Measurements from ENCODE around the gene TYW1B.
"Not testable (repeated sequence)": the region's sequence is repeated elsewhere in the genome, so short reads cannot be mapped to it uniquely, and the experiment has no call there.

Gene TYW1B

DNA sequence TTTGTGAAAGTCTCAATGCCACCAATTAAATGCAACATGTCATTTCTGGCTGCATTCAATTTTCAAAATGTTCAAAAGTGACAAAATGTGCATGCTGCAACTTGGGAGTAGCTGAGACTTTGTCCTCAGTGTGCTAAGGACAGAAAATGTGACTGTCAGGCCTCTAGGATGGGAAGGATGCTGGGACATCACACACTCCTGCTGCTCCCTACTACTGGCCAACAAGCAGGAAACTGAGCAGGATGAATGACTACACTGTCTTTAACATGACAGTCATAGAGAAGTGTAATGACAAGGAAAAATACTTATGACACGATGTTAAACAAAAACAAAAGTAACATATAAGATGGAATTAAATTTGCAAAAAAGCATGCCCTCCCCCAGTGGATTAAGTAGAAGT, 138.7 kb downstream of the TYW1B start:
- not testable (repeated sequence) for H3K27ac ChIP-seq; H3K9me3 ChIP-seq (replicated peaks in 1 of 11); H3K9ac ChIP-seq; H3K4me1 ChIP-seq; H3K27me3 ChIP-seq; H4K20me1 ChIP-seq; H3K4me2 ChIP-seq; H3K4me3 ChIP-seq
- peaks cover 0 to 27% (median 8%) of the 10 kb centered on the region in 11 experiments; a peak in 15 of 22 replicates for H3K36me3 ChIP-seq

DNA sequence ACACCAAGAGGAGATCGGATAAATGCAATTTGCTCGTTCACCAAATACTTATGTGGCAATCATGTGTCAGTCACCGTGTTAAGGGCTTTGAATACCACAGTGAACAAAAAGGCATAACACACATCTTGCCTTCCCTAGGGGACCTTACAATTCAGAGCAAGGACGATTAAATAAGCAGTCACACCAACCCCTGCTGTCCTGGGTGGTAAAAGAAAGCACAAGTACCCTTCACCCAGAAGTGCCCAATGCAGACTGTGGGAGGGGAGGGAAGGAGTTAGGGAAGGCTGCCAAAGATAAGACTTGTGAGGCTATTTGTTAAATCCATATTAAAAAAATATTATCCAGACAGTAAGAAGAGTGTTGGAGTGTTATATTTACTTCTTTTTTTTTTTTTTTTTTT, 146.8 kb downstream of the TYW1B start:
- H3K9me3 ChIP-seq (replicated peaks in 1 of 11); H3K4me3 ChIP-seq; H4K20me1 ChIP-seq; H3K9ac ChIP-seq; H3K27ac ChIP-seq; H3K27me3 ChIP-seq; H3K4me2 ChIP-seq; H3K36me3 ChIP-seq: not testable (repeated sequence)
- peaks cover 0 to 16% (median 5%) of the 10 kb centered on the region in 10 experiments; a peak in 7 of 20 replicates for H3K4me1 ChIP-seq

DNA sequence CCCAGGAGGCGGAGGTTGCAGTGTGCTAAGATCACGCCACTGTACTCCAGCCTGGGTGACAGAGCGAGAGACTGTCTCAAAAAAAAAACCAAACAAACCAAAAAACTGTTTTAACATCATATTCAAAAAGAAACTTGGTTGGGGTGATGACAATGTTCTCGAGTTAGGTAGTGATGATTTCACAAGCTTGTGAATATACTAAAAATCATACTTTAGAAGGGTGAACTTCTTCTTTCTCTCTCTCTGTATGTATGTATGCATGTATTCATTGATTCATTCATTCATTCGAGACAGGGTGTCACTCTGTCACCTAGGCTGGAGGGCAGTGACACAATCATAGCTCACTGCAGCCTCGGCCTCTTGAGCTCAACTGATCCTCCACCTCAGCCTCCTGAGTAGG, 151.1 kb downstream of the TYW1B start:
- not testable (repeated sequence) for H3K27me3 ChIP-seq; H3K27ac ChIP-seq; H3K4me1 ChIP-seq; H3K4me3 ChIP-seq; H3K9me3 ChIP-seq (replicated peaks in 1 of 11); H3K4me2 ChIP-seq; H4K20me1 ChIP-seq; H3K9ac ChIP-seq
- peaks cover 0 to 11% (median 0%) of the 10 kb centered on the region in 11 experiments; a peak in 2 of 22 replicates for H3K36me3 ChIP-seq

DNA sequence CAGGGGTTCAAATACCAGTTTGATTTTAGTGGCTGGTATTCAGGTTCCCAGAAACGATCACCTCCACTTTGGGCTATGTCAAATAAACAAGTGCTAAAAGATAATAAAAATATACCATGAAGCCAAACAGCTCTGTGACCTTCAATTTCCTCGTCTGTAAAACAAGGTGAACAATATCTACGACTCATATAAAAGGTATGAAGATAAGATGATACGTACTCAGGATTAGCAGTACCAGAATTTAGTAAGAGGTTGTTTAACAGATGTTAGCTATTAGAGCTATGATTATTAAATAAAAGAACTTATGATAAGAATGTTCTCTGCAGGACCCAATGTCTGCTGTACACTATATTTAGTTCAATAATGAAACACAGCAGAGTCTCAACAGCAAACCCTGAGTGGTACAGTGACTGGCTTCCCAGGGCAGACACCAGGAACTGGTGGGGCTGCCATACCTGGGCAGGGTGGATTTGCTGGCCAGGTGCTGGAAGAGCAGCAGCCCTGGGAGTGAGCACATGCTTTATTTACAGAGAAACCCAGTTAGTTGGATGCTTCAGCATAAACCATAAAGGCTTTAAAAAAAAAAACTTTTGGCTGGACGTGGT, 151.8 kb downstream of the TYW1B start:
- H3K4me1 ChIP-seq, H3K4me2 ChIP-seq: not testable (repeated sequence)

DNA sequence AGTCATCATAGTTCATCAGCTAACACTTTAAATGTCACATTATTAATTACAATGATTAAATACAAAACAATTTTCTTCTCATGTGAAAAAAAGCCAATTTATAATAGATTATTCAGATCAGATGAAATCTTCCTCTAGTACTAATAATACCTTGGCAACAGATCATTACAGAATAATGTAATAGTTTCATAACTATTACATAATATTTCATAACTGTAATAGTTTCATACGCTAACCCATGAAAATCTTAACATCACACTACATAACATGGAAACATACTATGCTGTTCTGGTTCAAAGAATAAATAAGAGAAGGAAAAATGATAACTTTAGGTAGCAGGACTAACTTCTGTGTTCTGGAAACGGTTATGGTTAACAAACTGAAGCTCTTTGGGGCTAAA, 152.3 kb downstream of the TYW1B start:
- H3K36me3 ChIP-seq: peaks cover 0 to 11% (median 0%) of the 10 kb centered on the region in 11 experiments; a peak in 2 of 22 replicates
- not testable (repeated sequence) for H3K4me3 ChIP-seq; H3K4me1 ChIP-seq; H3K4me2 ChIP-seq; H3K9me3 ChIP-seq (replicated peaks in 1 of 11); H3K27me3 ChIP-seq; H3K9ac ChIP-seq; H4K20me1 ChIP-seq; H3K27ac ChIP-seq

More for the DNA sequence above, 151.8 kb downstream of the TYW1B start:
- not testable (repeated sequence) for H3K9ac ChIP-seq; H3K4me3 ChIP-seq; H3K27me3 ChIP-seq; H3K27ac ChIP-seq; H3K9me3 ChIP-seq (replicated peaks in 1 of 11); H4K20me1 ChIP-seq
- peaks cover 0 to 11% (median 0%) of the 10 kb centered on the region in 11 experiments; a peak in 2 of 22 replicates for H3K36me3 ChIP-seq

DNA sequence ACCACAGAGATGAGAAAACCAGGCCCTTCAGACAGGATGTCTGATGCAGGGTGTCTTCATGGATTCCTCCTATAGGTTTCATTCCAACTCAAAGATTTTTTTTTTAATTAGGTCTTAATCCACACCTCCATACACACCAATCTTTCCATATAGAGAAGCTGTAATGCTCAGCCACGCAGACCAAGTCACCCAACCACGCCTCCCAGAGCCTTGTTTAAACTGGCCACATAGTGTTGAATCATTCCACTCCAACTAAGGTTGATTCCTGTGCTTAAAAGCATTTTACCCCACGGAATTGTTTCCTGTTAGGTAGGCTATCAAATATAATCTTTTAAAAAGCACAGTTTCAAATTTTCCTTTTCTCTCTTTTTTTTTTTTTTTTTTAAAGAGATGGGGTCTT, 153.6 kb downstream of the TYW1B start:
- H4K20me1 ChIP-seq: no peaks in the 10 kb centered on the region
- no peaks in the 10 kb centered on the region for H3K4me1 ChIP-seq
- peaks cover 0 to 7% (median 0%) of the 10 kb centered on the region in 11 experiments; a peak in 2 of 22 replicates for H3K36me3 ChIP-seq
- no peak overlapping the region for H3K4me2 ChIP-seq
- no peaks in the 10 kb centered on the region for H3K9me3 ChIP-seq (replicated peaks in 1 of 11)
- no peaks in the 10 kb centered on the region for H3K27me3 ChIP-seq
- no peak overlapping the region for H3K27ac ChIP-seq
- no peak for TF ChIP-seq Cebpa-rat (IDR thresholded peaks at IDR 0.05)
- no peak overlapping the region for H3K4me3 ChIP-seq
- no peak overlapping the region for H3K9ac ChIP-seq

DNA sequence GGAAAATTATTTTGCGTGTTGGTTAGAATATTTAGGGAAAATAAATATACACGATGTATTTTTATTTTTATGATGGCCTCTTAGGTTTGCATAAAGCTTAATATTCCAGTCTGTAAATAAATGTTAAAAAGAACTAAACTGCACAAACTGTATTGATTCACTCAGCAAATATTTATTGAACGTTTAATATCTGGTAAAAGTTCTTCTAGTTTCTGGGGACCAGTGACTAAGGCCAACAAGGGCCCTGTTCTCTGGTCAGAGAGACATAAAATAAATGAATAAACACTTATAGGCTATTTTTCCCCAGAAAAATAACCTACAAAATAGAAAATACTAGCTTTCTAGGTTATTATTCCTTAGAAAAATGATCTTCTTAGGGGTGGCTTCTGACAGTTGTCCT, 157.2 kb downstream of the TYW1B start:
- H3K27me3 ChIP-seq; H3K4me3 ChIP-seq; H3K4me1 ChIP-seq; H3K4me2 ChIP-seq; H3K36me3 ChIP-seq; H3K9me3 ChIP-seq (replicated peaks in 1 of 11); H3K27ac ChIP-seq; H3K9ac ChIP-seq; H4K20me1 ChIP-seq: not testable (repeated sequence)

DNA sequence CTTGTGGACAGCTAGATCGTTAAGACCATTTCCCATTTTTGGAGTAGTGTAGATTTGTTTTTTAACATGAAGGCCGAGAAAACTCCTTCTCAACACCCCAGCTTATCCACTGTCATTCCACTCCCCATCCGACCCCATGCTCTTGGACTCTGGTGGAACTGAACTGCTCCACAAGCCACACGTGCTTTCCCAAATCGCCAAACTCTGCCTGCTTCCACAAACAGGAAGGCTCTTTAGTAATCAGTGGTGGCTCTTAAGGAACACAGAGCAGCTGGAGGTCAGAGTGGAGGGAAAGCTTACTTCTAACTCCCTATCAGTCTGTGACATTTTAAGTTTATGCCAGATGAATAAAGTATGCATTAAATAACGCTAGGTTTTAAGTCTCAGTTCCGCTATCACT, 159.6 kb downstream of the TYW1B start:
- H3K36me3 ChIP-seq; H3K4me3 ChIP-seq; H3K9ac ChIP-seq; H3K27ac ChIP-seq; H3K4me2 ChIP-seq; H4K20me1 ChIP-seq; H3K4me1 ChIP-seq; H3K27me3 ChIP-seq; H3K9me3 ChIP-seq (replicated peaks in 1 of 11): not testable (repeated sequence)

DNA sequence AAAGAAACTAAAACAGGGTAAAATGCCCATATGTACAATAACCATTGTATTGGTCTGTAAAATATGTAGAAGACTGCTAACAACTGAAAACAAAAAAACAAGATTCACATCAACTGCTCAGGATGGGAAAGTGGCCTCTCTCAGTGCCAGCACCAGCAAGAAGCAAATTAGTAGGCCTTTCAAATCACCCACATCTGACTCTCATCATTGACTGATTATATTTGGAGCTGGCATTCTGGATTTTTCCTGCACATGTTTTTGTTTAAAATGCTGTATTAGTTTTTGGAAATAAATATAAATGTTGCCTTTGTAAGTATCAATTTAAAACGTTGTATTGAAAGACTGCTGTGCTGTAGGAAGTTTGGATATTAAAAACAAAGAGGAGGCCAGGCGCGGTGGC, 161.0 kb downstream of the TYW1B start:
- not testable (repeated sequence) for H3K27me3 ChIP-seq; H3K36me3 ChIP-seq; H3K9ac ChIP-seq; H4K20me1 ChIP-seq; H3K9me3 ChIP-seq (replicated peaks in 1 of 11); H3K4me2 ChIP-seq; H3K4me1 ChIP-seq; H3K27ac ChIP-seq; H3K4me3 ChIP-seq

DNA sequence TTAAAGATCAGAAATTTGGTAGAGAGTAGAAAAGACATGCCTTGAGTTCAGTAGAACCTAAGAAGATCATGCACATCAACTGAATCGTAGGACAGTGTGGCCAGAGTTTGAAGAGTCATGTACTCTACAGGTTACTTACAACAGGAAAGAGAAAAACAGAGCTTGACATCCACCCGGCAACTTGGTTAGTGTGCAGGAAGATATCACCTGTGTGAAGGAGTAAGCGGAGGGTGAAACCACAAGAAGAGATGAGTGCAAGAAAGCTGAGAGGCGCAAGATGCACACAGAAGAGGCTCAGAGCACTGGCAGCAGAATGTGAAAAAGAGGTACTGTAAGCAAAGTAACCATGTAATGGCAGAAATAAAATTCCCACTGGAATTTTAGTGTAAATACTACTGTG, 179.4 kb downstream of the TYW1B start:
- not testable (repeated sequence) for H3K4me2 ChIP-seq; H3K9ac ChIP-seq; H4K20me1 ChIP-seq; H3K27me3 ChIP-seq; H3K4me1 ChIP-seq; H3K36me3 ChIP-seq; H3K27ac ChIP-seq; H3K4me3 ChIP-seq; H3K9me3 ChIP-seq (replicated peaks in 1 of 11)

DNA sequence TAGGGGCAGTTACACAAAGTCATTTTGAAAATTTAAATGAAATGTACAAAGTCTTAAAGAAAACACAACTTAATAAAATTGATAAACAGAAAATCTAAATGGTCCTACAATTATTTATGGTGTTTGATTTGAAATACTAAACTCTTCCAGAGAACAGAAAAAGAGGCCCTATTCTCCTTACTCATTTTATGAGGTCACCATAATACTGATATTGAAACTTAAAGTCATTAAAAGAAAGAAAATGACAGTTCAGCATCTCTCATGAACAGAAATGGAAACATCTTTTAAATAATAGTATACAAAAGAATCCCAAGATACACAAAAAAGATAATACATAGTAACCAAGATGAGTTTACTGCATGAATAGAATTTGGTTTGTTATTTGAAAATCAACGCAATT, 184.3 kb downstream of the TYW1B start:
- H3K4me1 ChIP-seq; H3K27ac ChIP-seq; H3K27me3 ChIP-seq; H3K4me3 ChIP-seq; H3K9me3 ChIP-seq (replicated peaks in 1 of 11); H3K4me2 ChIP-seq; H4K20me1 ChIP-seq; H3K36me3 ChIP-seq; H3K9ac ChIP-seq: not testable (repeated sequence)

DNA sequence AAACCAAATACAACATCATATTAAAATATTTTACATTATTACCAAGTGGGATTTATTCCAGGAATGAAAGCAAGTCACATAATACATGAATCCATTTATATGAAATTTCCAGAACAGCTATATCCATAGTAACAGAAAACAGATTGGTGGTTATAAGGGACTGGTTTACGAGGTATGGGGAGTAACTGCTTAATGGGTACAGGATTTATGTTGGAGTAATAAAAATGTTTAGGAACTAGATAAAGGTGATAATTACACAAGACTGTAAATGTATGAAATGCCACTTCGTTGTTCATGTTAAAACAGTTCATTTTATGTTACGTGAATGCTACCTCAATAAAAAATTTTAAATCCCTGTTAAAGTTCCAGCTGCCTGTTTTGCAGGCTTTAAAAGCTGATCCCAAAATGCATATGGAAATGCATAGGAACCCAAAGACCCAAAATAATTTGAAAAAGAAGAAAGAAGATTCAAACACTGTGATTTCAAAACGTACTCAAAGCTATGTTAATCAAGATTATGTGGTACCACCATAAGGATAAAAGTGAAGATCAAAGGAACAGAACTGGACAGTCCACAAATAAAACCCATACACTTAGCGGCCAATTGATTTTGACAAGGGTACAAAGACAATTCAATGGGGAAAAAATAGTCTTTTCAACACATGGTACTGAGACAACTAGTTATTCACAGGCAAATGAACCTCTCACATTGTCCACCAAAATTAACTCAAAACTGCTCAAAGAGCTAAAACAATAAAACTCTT, 186.3 kb downstream of the TYW1B start:
- H3K27ac ChIP-seq; H3K9me3 ChIP-seq (replicated peaks in 1 of 11); H4K20me1 ChIP-seq; H3K4me1 ChIP-seq; H3K4me2 ChIP-seq; H3K36me3 ChIP-seq; H3K27me3 ChIP-seq; H3K9ac ChIP-seq; H3K4me3 ChIP-seq: not testable (repeated sequence)

DNA sequence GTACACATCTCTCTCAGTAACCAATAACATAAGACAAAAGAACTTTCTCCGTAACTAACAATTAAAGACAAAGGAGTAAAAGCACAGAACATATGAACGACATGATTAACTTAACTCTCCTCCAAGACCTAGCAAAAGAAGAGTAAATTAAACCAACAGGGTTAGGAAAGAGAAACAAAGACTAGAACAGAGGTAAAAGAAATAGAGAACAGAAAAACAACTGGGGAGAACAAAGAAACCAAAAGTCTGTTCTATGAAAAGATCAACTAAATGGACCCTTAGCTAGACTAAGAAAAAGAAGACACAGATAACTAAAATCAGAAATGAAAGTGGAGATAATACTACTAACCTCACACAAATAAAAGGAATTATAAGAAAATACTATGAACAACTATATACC, 187.3 kb downstream of the TYW1B start:
- H3K4me1 ChIP-seq: not testable (repeated sequence)

DNA sequence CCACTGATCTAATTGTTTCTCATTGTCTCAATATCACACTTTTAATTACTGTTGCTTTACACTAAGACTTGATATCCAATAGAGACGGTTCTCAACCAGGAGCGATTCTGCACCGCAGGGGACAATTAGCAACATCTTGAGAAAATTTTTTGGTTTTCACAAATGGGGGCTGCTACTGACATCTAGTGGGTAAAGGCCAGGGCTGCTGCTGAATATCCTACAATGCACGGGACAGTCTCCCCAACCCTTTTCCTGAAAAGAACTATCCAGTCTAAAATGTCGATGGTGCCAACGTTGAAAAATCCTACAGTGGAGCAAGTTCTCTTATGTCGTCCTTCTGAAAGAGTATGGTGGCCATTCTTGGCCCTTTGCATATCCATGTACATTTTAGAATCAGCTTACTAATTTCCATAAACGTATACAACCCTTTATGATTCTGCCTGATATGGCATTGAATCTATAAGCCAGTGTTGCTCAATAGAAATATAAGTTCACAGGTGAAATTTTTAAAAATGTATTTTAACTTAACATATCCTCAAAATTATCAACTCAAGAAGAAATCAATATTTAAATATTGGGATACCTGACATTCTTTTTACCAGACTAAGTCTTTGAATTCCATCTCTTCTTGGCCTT, 192.6 kb downstream of the TYW1B start:
- not testable (repeated sequence) for H3K4me3 ChIP-seq; H3K36me3 ChIP-seq; H3K27me3 ChIP-seq; H4K20me1 ChIP-seq; H3K27ac ChIP-seq; H3K4me1 ChIP-seq; H3K9ac ChIP-seq; H3K4me2 ChIP-seq; H3K9me3 ChIP-seq (replicated peaks in 1 of 11)

More for the DNA sequence above, 187.3 kb downstream of the TYW1B start:
- not testable (repeated sequence) for H3K4me3 ChIP-seq; H3K9me3 ChIP-seq (replicated peaks in 1 of 11); H3K36me3 ChIP-seq; H4K20me1 ChIP-seq; H3K27ac ChIP-seq; H3K27me3 ChIP-seq; H3K9ac ChIP-seq; H3K4me2 ChIP-seq

All from BLaER1 treated with 17β-estradiol and CSF1 and Interleukin-3, amounts not matched to agents 10 nM and 100 nM (cell line).